ENCODE data around the gene TNC. TPM values are rescaled to one million over a fixed set of nuclear protein-coding genes. Genes with fewer than 3 reads are reported as not detected.

Gene TNC
- total and polyA plus RNA-seq, 10 of the 15 experiments (the other 5 are each of a cell fraction or from before 2014, with no cell fraction given): 0.05 to 4.2 (median 0.14) TPM

DNA sequence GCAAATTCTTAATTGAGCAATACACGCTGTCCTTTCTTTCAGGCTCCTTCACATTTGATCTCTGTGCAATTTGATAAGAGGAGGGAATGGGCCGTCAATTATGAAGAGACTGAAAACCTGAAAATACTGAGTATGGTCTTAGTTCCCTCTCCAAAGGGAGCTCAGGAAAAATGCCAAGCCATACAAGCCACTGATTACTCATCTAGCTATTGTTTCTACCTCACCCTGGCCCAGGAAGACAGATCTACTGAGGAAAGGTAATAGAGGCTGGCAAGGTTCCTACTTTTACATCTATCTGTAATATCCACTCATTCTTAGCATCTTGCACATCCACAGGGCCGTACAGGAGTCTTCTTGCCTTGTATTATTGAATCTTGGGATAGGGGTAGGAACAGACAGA is 23.7 kb upstream of the TNC start (continued):
- TF ChIP-seq, protein P1, sequence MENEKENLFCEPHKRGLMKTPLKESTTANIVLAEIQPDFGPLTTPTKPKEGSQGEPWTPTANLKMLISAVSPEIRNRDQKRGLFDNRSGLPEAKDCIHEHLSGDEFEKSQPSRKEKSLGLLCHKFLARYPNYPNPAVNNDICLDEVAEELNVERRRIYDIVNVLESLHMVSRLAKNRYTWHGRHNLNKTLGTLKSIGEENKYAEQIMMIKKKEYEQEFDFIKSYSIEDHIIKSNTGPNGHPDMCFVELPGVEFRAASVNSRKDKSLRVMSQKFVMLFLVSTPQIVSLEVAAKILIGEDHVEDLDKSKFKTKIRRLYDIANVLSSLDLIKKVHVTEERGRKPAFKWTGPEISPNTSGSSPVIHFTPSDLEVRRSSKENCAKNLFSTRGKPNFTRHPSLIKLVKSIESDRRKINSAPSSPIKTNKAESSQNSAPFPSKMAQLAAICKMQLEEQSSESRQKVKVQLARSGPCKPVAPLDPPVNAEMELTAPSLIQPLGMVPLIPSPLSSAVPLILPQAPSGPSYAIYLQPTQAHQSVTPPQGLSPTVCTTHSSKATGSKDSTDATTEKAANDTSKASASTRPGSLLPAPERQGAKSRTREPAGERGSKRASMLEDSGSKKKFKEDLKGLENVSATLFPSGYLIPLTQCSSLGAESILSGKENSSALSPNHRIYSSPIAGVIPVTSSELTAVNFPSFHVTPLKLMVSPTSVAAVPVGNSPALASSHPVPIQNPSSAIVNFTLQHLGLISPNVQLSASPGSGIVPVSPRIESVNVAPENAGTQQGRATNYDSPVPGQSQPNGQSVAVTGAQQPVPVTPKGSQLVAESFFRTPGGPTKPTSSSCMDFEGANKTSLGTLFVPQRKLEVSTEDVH (IDR thresholded peaks at IDR 0.05; ENCODE audit: low read depth, partially characterized antibody): no peak
- no peak for TF ChIP-seq MXI1 (IDR thresholded peaks at IDR 0.05; ENCODE audit: low read depth, low read length)
- TF ChIP-seq, protein P2, sequence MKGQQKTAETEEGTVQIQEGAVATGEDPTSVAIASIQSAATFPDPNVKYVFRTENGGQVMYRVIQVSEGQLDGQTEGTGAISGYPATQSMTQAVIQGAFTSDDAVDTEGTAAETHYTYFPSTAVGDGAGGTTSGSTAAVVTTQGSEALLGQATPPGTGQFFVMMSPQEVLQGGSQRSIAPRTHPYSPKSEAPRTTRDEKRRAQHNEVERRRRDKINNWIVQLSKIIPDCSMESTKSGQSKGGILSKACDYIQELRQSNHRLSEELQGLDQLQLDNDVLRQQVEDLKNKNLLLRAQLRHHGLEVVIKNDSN (IDR thresholded peaks at IDR 0.05; ENCODE audit: borderline replicate concordance, extremely low read length, insufficient read depth, low read depth, low read length): no peak
- TF ChIP-seq WRNIP1 (IDR thresholded peaks at IDR 0.05; ENCODE audit: borderline replicate concordance, low read depth, low read length): no peak
- TF ChIP-seq EED (IDR thresholded peaks at IDR 0.05; ENCODE audit: low read depth): no peak

DNA sequence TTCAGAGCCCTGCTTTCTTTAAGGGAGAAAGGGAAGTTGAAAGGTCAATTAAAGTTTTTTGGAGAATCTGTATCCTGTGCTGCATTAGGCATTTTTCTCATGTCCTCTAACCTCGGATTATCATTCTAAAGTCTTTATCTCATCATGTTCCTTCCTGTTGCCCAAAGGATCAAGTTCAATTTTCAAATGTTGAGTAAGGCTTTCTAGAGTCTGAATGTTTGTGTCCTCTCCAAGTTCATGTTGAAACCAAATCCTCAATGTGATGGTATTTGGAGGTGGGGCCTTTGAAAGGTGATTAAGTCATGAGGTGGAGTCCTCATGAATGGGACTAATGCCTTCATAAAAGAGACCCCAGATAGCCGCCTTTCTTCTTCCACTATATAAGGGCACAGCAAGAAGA is 20.2 kb upstream of the TNC start:
- H4K20me1 ChIP-seq (ENCODE audit: control insufficient read depth, insufficient read depth): no peaks in the 10 kb centered on the region
- no peak overlapping the region for H2AFZ ChIP-seq (ENCODE audit: control insufficient read depth, low read depth, low read length)
- ATAC-seq (no peak), DNase-seq (ENCODE audit: low read depth, low spot score) (no peak), FAIRE-seq (no peak)
- no TSS peak for BruUV-seq (replicated peaks)
- SMC1A ChIA-PET (ENCODE audit: uncharacterized antibody, unreplicated experiment): no interaction called here
- CTCF ChIA-PET: no interaction called here
- H3K36me3 ChIP-seq (ENCODE audit: control insufficient read depth in 2 of 2, insufficient read depth in 2 of 2, low read length in 1 of 2): no peaks in the 10 kb centered on the region
- no peak overlapping the region for H3K27ac ChIP-seq (ENCODE audit: control insufficient read depth, insufficient read depth)
- POLR2A ChIA-PET: no interaction called here
- in situ Hi-C loops (cut with MboI): no loop called here
- no peaks in the 10 kb centered on the region for H3K4me1 ChIP-seq (ENCODE audit: control insufficient read depth, insufficient read depth, low read length)
- H3K9ac ChIP-seq (ENCODE audit: control insufficient read depth, insufficient read depth, low read length): no peak overlapping the region
- no peaks in the 10 kb centered on the region for H3K79me2 ChIP-seq (ENCODE audit: control insufficient read depth, insufficient read depth, low read length)
- H3K9me3 ChIP-seq (replicated peaks; ENCODE audit: control insufficient read depth, insufficient read depth, low read length): no peaks in the 10 kb centered on the region
- 0% methylated on average over 2 of the region's 2 CpGs for WGBS (ENCODE audit: insufficient coverage, insufficient replicate concordance, low lambda C conversion rate, missing lambda C conversion rate)
- H3K4me3 ChIP-seq: no peak overlapping the region
- RAD21 ChIA-PET (ENCODE audit: unreplicated experiment): no interaction called here
- H3K4me2 ChIP-seq (ENCODE audit: control insufficient read depth, insufficient read depth): no peak overlapping the region
- intact Hi-C loops (cut with micrococcal nuclease; ENCODE audit: unreplicated experiment): no loop called here
- H3K27me3 ChIP-seq (replicated peaks in 1 of 2; ENCODE audit: control insufficient read depth in 2 of 2, insufficient read depth in 2 of 2, low read length in 1 of 2): no peaks in the 10 kb centered on the region
- TF ChIP-seq, protein P3, sequence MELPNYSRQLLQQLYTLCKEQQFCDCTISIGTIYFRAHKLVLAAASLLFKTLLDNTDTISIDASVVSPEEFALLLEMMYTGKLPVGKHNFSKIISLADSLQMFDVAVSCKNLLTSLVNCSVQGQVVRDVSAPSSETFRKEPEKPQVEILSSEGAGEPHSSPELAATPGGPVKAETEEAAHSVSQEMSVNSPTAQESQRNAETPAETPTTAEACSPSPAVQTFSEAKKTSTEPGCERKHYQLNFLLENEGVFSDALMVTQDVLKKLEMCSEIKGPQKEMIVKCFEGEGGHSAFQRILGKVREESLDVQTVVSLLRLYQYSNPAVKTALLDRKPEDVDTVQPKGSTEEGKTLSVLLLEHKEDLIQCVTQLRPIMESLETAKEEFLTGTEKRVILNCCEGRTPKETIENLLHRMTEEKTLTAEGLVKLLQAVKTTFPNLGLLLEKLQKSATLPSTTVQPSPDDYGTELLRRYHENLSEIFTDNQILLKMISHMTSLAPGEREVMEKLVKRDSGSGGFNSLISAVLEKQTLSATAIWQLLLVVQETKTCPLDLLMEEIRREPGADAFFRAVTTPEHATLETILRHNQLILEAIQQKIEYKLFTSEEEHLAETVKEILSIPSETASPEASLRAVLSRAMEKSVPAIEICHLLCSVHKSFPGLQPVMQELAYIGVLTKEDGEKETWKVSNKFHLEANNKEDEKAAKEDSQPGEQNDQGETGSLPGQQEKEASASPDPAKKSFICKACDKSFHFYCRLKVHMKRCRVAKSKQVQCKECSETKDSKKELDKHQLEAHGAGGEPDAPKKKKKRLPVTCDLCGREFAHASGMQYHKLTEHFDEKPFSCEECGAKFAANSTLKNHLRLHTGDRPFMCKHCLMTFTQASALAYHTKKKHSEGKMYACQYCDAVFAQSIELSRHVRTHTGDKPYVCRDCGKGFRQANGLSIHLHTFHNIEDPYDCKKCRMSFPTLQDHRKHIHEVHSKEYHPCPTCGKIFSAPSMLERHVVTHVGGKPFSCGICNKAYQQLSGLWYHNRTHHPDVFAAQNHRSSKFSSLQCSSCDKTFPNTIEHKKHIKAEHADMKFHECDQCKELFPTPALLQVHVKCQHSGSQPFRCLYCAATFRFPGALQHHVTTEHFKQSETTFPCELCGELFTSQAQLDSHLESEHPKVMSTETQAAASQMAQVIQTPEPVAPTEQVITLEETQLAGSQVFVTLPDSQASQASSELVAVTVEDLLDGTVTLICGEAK (IDR thresholded peaks at IDR 0.05; ENCODE audit: borderline replicate concordance): no peak
- TF ChIP-seq TCF12 (IDR thresholded peaks at IDR 0.05; ENCODE audit: low read depth, low read length) (no peak), PAX8 (IDR thresholded peaks at IDR 0.05) (no peak), BRCA1 (IDR thresholded peaks at IDR 0.05; ENCODE audit: low read depth, low read length) (no peak), MTA3 (IDR thresholded peaks at IDR 0.05; ENCODE audit: borderline replicate concordance, low read length) (no peak), NR2C2 (IDR thresholded peaks at IDR 0.05; ENCODE audit: borderline replicate concordance, control insufficient read depth, insufficient read length, low read depth) (no peak), ZSCAN29 (IDR thresholded peaks at IDR 0.05) (no peak), BMI1 (IDR thresholded peaks at IDR 0.05; ENCODE audit: borderline replicate concordance) (no peak), RBBP5 (conservative IDR thresholded peaks at IDR 0.05) (no peak), RCOR1 (conservative IDR thresholded peaks at IDR 0.05; ENCODE audit: low read depth, low read length) (no peak)
- TF ChIP-seq, protein P4, sequence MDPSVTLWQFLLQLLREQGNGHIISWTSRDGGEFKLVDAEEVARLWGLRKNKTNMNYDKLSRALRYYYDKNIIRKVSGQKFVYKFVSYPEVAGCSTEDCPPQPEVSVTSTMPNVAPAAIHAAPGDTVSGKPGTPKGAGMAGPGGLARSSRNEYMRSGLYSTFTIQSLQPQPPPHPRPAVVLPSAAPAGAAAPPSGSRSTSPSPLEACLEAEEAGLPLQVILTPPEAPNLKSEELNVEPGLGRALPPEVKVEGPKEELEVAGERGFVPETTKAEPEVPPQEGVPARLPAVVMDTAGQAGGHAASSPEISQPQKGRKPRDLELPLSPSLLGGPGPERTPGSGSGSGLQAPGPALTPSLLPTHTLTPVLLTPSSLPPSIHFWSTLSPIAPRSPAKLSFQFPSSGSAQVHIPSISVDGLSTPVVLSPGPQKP (IDR thresholded peaks at IDR 0.05; ENCODE audit: low read depth, low read length): no peak
